Endothelial cell of umbilical vein (primary cell): ENCODE measurements around the gene C5orf15. TPM values are rescaled to one million over a fixed set of nuclear protein-coding genes. Genes with fewer than 3 reads are reported as not detected.
A peak's percentile ranks its signal among the peaks of the same experiment; 100 is the strongest.

Experiments
- BruUV-seq: library from RNA; stranded (reverse); fragments of 400-500 nt; replicated peaks from 2 replicates; lab custom pipeline; 2021; lab: Mats Ljungman, UMichigan
- CTCF ChIA-PET: fragments of 300-600, 350-600 bp; sonication (Branson Sonifier 250); formaldehyde crosslinking; loops from one replicate; lab custom pipeline; 2021; ENCODE audit warnings: antibody characterized with exemption, inconsistent platforms; lab: Charles Lee
- POLR2A ChIA-PET: fragments of 300-600, 350-600 bp; sonication (Branson Sonifier 250); formaldehyde crosslinking; loops from one replicate; lab custom pipeline; 2021; ENCODE audit warnings: antibody characterized with exemption, inconsistent platforms; lab: Charles Lee
- DNase-seq: peaks from one replicate; pipeline ENCODE4 v3.0.0-alpha.2; 2011; ENCODE audit warnings: low read depth, low spot score
- FAIRE-seq: peaks from 2 replicates; lab custom pipeline; 2011; peaks lifted over from hg19 to GRCh38; lab: Jason Lieb, UNC
- H2AFZ ChIP-seq: 2 replicates; pipeline ENCODE4 v1.6.0; 2012; ENCODE audit warnings: low read depth, low read length, control low read depth, inconsistent platforms
- H3K27ac ChIP-seq: 2 replicates; pipeline ENCODE4 v1.5.1; 2011; ENCODE audit warnings: low read depth, mild to moderate bottlenecking, control low read depth, low read length, moderate library complexity; ENCODE audit not compliant: insufficient read depth
- H3K27me3 ChIP-seq, 2 experiments: 2 replicates each; pipeline versions ENCODE4 v1.6.0 to v1.6.1; 2011; ENCODE audit warnings: low read length in 2 of 2, mixed read lengths in 1 of 2; ENCODE audit not compliant: control insufficient read depth in 2 of 2, insufficient read depth in 2 of 2
- H3K36me3 ChIP-seq, 2 experiments: 2 replicates in 1 of 2; 3 replicates in 1 of 2; pipeline ENCODE4 v1.5.1; 2011; ENCODE audit warnings: low read length in 2 of 2, mild to moderate bottlenecking in 1 of 2, moderate library complexity in 1 of 2; ENCODE audit not compliant: control insufficient read depth in 2 of 2, insufficient read depth in 2 of 2; ENCODE audit errors: extremely low read depth in 1 of 2
- H3K4me1 ChIP-seq: 3 replicates; pipeline ENCODE4 v1.5.1; 2011; ENCODE audit warnings: mild to moderate bottlenecking, low read length; ENCODE audit not compliant: control insufficient read depth, insufficient read depth; ENCODE audit errors: extremely low read depth
- H3K4me2 ChIP-seq: 2 replicates; pipeline ENCODE4 v1.6.1; 2011; ENCODE audit warnings: low read length, control low read depth, mixed read lengths; ENCODE audit not compliant: insufficient read depth
- H3K4me3 ChIP-seq, 3 experiments: fragments of 200-600 bp in 1 of 3; sonication (generic), shearing (Covaris generic) in 1 of 3; replicated peaks in 1 of 3; 2 replicates each; pipeline ENCODE4 v1.5.1; 2011 to 2016; ENCODE audit warnings: control low read depth in 3 of 3, low read length in 3 of 3, mild to moderate bottlenecking in 2 of 3, inconsistent platforms in 1 of 3, low read depth in 1 of 3, moderate library complexity in 1 of 3; ENCODE audit not compliant: insufficient read depth in 1 of 3
- H3K79me2 ChIP-seq: 2 replicates; pipeline ENCODE4 v1.6.0; 2012; ENCODE audit warnings: low read length, inconsistent platforms; ENCODE audit not compliant: control insufficient read depth, insufficient read depth
- H3K9ac ChIP-seq: replicated peaks from 2 replicates; pipeline ENCODE3; 2011; ENCODE audit warnings: low read length, control low read depth; ENCODE audit not compliant: insufficient read depth; ENCODE audit errors: extremely low read depth
- H3K9me1 ChIP-seq: replicated peaks from 3 replicates; pipeline ENCODE4 v1.6.0; 2011; ENCODE audit warnings: mild to moderate bottlenecking, low read length; ENCODE audit not compliant: control insufficient read depth, insufficient read depth; ENCODE audit errors: extremely low read depth
- H3K9me3 ChIP-seq: replicated peaks from 2 replicates; pipeline ENCODE4 v1.5.1; 2012; ENCODE audit warnings: low read length, inconsistent platforms; ENCODE audit not compliant: control insufficient read depth, insufficient read depth
- H4K20me1 ChIP-seq: replicated peaks from 2 replicates; pipeline ENCODE3; 2011; ENCODE audit warnings: mild to moderate bottlenecking, low read length; ENCODE audit not compliant: control insufficient read depth, insufficient read depth; ENCODE audit errors: extremely low read depth
- CTCF ChIP-seq, 2 donors: IDR thresholded peaks; 1 replicate in 1 of 2; 2 replicates in 1 of 2; pipeline ENCODE4 v1.5.1; 2011; ENCODE audit warnings: low read length in 2 of 2, mild to moderate bottlenecking in 2 of 2, moderate library complexity in 2 of 2, control low read depth in 1 of 2, inconsistent platforms in 1 of 2, low read depth in 1 of 2; ENCODE audit not compliant: insufficient read depth in 1 of 2; ENCODE audit errors: extremely low read depth in 1 of 2
- FOS ChIP-seq: IDR thresholded peaks from 2 replicates; pipeline ENCODE4 v1.6.1; 2011; ENCODE audit warnings: mild to moderate bottlenecking, low read length, moderate library complexity, borderline replicate concordance; ENCODE audit not compliant: insufficient read depth
- GATA2 ChIP-seq: IDR thresholded peaks from 2 replicates; pipeline ENCODE4 v1.7.0; 2011; ENCODE audit warnings: low read depth, mild to moderate bottlenecking, moderate library complexity, mixed read lengths, low read length; ENCODE audit not compliant: insufficient read length, insufficient read depth
- JUN ChIP-seq: IDR thresholded peaks from 2 replicates; pipeline ENCODE4 v1.6.1; 2011; ENCODE audit warnings: borderline replicate concordance, low read depth; ENCODE audit not compliant: insufficient read length, insufficient read depth
- POLR2AphosphoS5 ChIP-seq: IDR thresholded peaks from 2 replicates; pipeline ENCODE4 v1.6.1; 2012; ENCODE audit warnings: low read depth, mild to moderate bottlenecking, control low read depth, low read length, moderate library complexity; ENCODE audit not compliant: insufficient read depth
- dilution Hi-C: fragments of 300-500 bp; cut with MboI; formaldehyde crosslinking; loops from one replicate; pipeline ENCODE4 v1.15.0; 2019; ENCODE audit warnings: low sequenced_read_pairs; ENCODE audit not compliant: extremely low pct_ligation_motif_present
- intact Hi-C: fragments of 100-400 bp; cut with micrococcal nuclease; formaldehyde crosslinking; loops from one replicate; pipeline ENCODE4 v1.10.0; 2022
- polyA plus RNA-seq, 4 experiments: library from polyadenylated mRNA; depleted of rRNA in 3 of 4; stranded (reverse) in 3 of 4; unstranded in 1 of 4; fragments of >200 nt; gene quantifications; 2 replicates each; pipeline versions ENCODE4 v1.2.1 to v1.2.3, GENCODE V29; 2011 to 2012; ENCODE audit warnings: missing spikeins in 1 of 4
- total RNA-seq: library from RNA; stranded (reverse); gene quantifications from 2 replicates; pipeline ENCODE4 v1.2.3, GENCODE V29; 2021

C5orf15 gene
- total and polyA plus RNA-seq, 2 donors (not counting 3 experiments of a cell fraction or from before 2014, with no cell fraction given), result 25.3 to 45.4 TPM

- Histone ChIP-seq H3K9me1 (no peaks in the 10 kb centered on the region), H3K27me3 (no peaks in the 10 kb centered on the region), H3K9me3 (no peaks in the 10 kb centered on the region), H3K4me1 (no peaks in the 10 kb centered on the region), H3K4me2 (no peak overlapping the region), H3K79me2 (peaks cover 26% of the 10 kb centered on the region), H3K4me3 (no peak overlapping the region), H3K36me3 (peaks cover 19 to 33% of the 10 kb centered on the region in 2 experiments), H3K9ac (no peak overlapping the region), H3K27ac (peak overlapping the region; percentile 41), H2AFZ (no peak overlapping the region), H4K20me1 (peaks cover 2% of the 10 kb centered on the region)
- dilution Hi-C loops, result no loop called here
- intact Hi-C loops, result no loop called here
- FAIRE-seq (peak; percentile 21), DNase-seq (no peak)
- POLR2A ChIA-PET, result no interaction called here
- peak; percentile 27 for TF ChIP-seq FOS
- TF ChIP-seq JUN, result no peak
- TF ChIP-seq POLR2AphosphoS5, result no peak
- TF ChIP-seq CTCF (IDR thresholded peaks at IDR 0.05; ENCODE audit: extremely low read depth in 1 of 2, insufficient read depth in 1 of 2, low read depth in 1 of 2, low read length in 2 of 2), result no peak
- TF ChIP-seq GATA2, result no peak
- no TSS peak for BruUV-seq
- CTCF ChIA-PET, result interaction anchor here (1.2 to 2.4 kb wide), 4 partner anchors 8 to 555 kb away, joined by 3 to 11 read pairs (median 7); no protein-coding TSS in a partner anchor
These were observed 9.4 kb upstream of the C5orf15 start for GRCh38 chr5:133977858-133978257.
